CD4-positive, alpha-beta T cell (primary cell): Measurements from ENCODE around the gene EPB41L3. TPM values are rescaled to one million over a fixed set of nuclear protein-coding genes. Genes with fewer than 3 reads are reported as not detected.
A peak's percentile ranks its signal among the peaks of the same experiment; 100 is the strongest.

ENCODE experiments used
- ATAC-seq: fragments of 200-7000 bp; cut with Tn5 transposase; one replicate; pipeline ENCODE4 v1.10.0; 2022; ENCODE audit warnings: mild to moderate bottlenecking; ENCODE audit not compliant: poor library complexity
- CTCF ChIA-PET: fragments of 350-600 bp; sonication (Branson Sonifier 250); formaldehyde crosslinking; loops from one replicate; lab custom pipeline; 2021; ENCODE audit warnings: antibody characterized with exemption, inconsistent platforms; lab: Charles Lee
- POLR2A ChIA-PET: fragments of 350-600 bp; sonication (Branson Sonifier 250); formaldehyde crosslinking; loops from one replicate; lab custom pipeline; 2021; ENCODE audit warnings: antibody characterized with exemption, inconsistent platforms; lab: Charles Lee
- DNase-seq, 14 experiments: peaks; one replicate each; pipeline ENCODE4 v3.0.0-alpha.2; 2013 to 2020; ENCODE audit warnings: mixed read lengths in 2 of 14
- H3K27ac ChIP-seq, 2 donors: one replicate each; pipeline versions ENCODE4 v1.5.1 to v1.7.0; 2013; ENCODE audit warnings: low read length in 2 of 2, low read depth in 1 of 2, mild to moderate bottlenecking in 1 of 2
- H3K27me3 ChIP-seq, 2 experiments: 1 replicate in 1 of 2; 2 replicates in 1 of 2; pipeline versions ENCODE4 v1.6.1 to v1.7.0; 2013; ENCODE audit warnings: low read length in 2 of 2, control low read depth in 1 of 2, mild to moderate bottlenecking in 1 of 2, moderate library complexity in 1 of 2; ENCODE audit not compliant: insufficient read depth in 2 of 2, control insufficient read depth in 1 of 2
- H3K36me3 ChIP-seq: one replicate; pipeline ENCODE4 v1.6.1; 2013; ENCODE audit warnings: low read length, control low read depth; ENCODE audit not compliant: insufficient read depth
- H3K4me1 ChIP-seq: one replicate; pipeline ENCODE4 v1.6.1; 2013; ENCODE audit warnings: low read length, control low read depth; ENCODE audit not compliant: insufficient read depth
- H3K4me3 ChIP-seq: one replicate; pipeline ENCODE4 v1.5.1; 2013; ENCODE audit warnings: mild to moderate bottlenecking, low read length, moderate library complexity
- H3K9me3 ChIP-seq, 2 experiments: 1 replicate in 1 of 2; 2 replicates in 1 of 2; pipeline versions ENCODE4 v1.6.1 to v1.7.0; 2013; ENCODE audit warnings: low read length in 2 of 2, mild to moderate bottlenecking in 2 of 2, control low read depth in 1 of 2, moderate library complexity in 1 of 2; ENCODE audit not compliant: control insufficient read depth in 1 of 2, insufficient read depth in 1 of 2
- H3K27ac Mint-ChIP-seq: one replicate; pipeline ENCODE4 v1.8.0; 2020; ENCODE audit warnings: mixed read lengths
- H3K27me3 Mint-ChIP-seq: one replicate; pipeline ENCODE4 v1.8.0; 2021; ENCODE audit warnings: mixed read lengths
- H3K36me3 Mint-ChIP-seq: one replicate; pipeline ENCODE4 v1.8.0; 2021; ENCODE audit warnings: low read depth, mixed read lengths
- H3K4me1 Mint-ChIP-seq: one replicate; pipeline ENCODE4 v1.8.0; 2021; ENCODE audit warnings: low read depth, mixed read lengths
- H3K4me3 Mint-ChIP-seq: one replicate; pipeline ENCODE4 v1.8.0; 2020; ENCODE audit warnings: mild to moderate bottlenecking, mixed read lengths
- H3K9me3 Mint-ChIP-seq: one replicate; pipeline ENCODE4 v1.8.0; 2020; ENCODE audit warnings: mixed read lengths
- intact Hi-C, 2 experiments: fragments of 100-400 bp; cut with DNase I in 1 of 2; cut with micrococcal nuclease in 1 of 2; formaldehyde crosslinking; loops; one replicate each; pipeline versions ENCODE4 v1.15.1 to v1.9.0; 2023 to 2025; cut with DNase I, micrococcal nuclease
- total RNA-seq, 174 experiments: library from RNA in 2 of 174; stranded (reverse) in 2 of 174; gene quantifications; one replicate each; pipeline ENCODE4 v1.2.3 and lab custom pipeline; 2021 to 2026
- TF ChIP-seq, protein P1 (sequence below): fragments of 200-600 bp; IDR thresholded peaks from one replicate; pipeline ENCODE4 v1.8.0; 2022; ENCODE audit warnings: antibody characterized with exemption, mild to moderate bottlenecking

Gene EPB41L3
- total RNA-seq, 2 experiments from 2014 or later, result 10.9 to 11.2 TPM

DNA sequence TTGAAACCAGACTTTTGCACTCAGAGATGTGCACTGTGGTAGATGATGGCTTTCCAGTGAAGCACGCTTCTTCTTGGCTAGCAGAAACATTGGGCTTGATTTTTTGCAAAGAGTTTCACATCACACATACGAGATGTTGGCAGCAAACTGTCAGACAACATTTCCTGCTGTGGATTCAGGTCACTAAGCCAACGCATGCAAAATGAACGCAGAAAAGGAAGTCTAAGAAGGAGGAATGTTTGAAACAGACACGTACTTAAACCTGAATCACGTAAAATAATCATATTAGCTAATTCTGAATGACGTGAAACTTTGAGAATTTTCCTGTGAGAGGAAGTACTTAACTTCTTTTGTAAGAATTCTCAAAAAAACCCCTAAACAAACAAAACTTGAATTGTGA lies 88.1 kb downstream of the EPB41L3 start:
- peak overlapping the region; percentile 62 for H3K4me3 Mint-ChIP-seq
- no peaks in the 10 kb centered on the region for H3K36me3 Mint-ChIP-seq
- H3K9me3 ChIP-seq, result no peaks in the 10 kb centered on the region
- peaks cover 4% of the 10 kb centered on the region for H3K27me3 Mint-ChIP-seq
- H3K27ac Mint-ChIP-seq, result peak overlapping the region; percentile 90
- peaks cover 5% of the 10 kb centered on the region for H3K4me1 ChIP-seq
- DNase-seq (peak in 4 of 14 experiments; percentile 12 to 64 (median 37)), ATAC-seq (peak; percentile 48)
- peaks cover 36% of the 10 kb centered on the region for H3K4me1 Mint-ChIP-seq
- no peaks in the 10 kb centered on the region for H3K9me3 Mint-ChIP-seq
- POLR2A ChIA-PET, result interaction anchor here (0.7 to 3.1 kb wide), 2 partner anchors 160 to 240 kb away, joined by 3 to 50 read pairs; partner anchors contain the start of gene ZBTB14
- H3K36me3 ChIP-seq, result no peaks in the 10 kb centered on the region
- TF ChIP-seq, protein P1, sequence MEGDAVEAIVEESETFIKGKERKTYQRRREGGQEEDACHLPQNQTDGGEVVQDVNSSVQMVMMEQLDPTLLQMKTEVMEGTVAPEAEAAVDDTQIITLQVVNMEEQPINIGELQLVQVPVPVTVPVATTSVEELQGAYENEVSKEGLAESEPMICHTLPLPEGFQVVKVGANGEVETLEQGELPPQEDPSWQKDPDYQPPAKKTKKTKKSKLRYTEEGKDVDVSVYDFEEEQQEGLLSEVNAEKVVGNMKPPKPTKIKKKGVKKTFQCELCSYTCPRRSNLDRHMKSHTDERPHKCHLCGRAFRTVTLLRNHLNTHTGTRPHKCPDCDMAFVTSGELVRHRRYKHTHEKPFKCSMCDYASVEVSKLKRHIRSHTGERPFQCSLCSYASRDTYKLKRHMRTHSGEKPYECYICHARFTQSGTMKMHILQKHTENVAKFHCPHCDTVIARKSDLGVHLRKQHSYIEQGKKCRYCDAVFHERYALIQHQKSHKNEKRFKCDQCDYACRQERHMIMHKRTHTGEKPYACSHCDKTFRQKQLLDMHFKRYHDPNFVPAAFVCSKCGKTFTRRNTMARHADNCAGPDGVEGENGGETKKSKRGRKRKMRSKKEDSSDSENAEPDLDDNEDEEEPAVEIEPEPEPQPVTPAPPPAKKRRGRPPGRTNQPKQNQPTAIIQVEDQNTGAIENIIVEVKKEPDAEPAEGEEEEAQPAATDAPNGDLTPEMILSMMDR, result no peak
- CTCF ChIA-PET, result no interaction called here
- intact Hi-C loops, result loop anchor here in 1 of 2 experiments (5.0 kb wide), 1 partner anchor 92 kb away; no protein-coding TSS in a partner anchor
- no peak overlapping the region for H3K27ac ChIP-seq
- no peak overlapping the region for H3K4me3 ChIP-seq
- no peaks in the 10 kb centered on the region for H3K27me3 ChIP-seq

DNA sequence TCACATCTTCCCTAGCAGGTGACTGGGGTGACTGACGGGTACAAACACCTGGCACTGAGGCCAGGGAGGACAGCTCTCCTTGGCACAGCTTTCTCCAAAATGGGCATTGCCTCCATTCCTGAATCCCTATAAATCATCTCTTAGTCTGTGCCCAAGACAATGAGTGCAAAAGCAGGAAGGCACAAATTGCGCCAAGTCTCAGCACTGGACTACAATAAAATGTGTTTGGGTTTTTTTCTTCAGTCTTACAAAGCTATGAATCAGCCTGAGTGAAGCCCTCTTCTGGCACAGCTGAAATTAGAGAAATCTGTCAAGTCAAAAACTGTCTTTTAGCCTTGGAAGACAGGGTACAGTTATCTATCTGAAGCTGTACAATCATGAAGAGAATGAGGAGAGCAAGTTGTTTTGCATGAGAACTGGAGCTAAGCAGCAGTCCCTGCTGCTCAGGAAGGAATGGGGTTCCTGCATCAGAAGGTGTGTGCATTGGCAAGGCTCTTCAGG lies 90.8 kb downstream of the EPB41L3 start:
- Mint-ChIP-seq H3K4me1 (peaks cover 28% of the 10 kb centered on the region), H3K36me3 (no peaks in the 10 kb centered on the region), H3K27ac (no peak overlapping the region), H3K9me3 (no peaks in the 10 kb centered on the region), H3K27me3 (peaks cover 4% of the 10 kb centered on the region), H3K4me3 (no peak overlapping the region)
- Histone ChIP-seq H3K4me1 (peaks cover 5% of the 10 kb centered on the region), H3K27ac (no peak overlapping the region), H3K9me3 (no peaks in the 10 kb centered on the region), H3K4me3 (no peak overlapping the region), H3K36me3 (no peaks in the 10 kb centered on the region), H3K27me3 (no peaks in the 10 kb centered on the region)
- POLR2A ChIA-PET, result interaction anchor here (1.0 kb wide), 1 partner anchor 158 kb away, joined by 3 read pairs; no protein-coding TSS in a partner anchor
- CTCF ChIA-PET, result no interaction called here
- intact Hi-C loops, result no loop called here
- ATAC-seq, result no peak
- TF ChIP-seq, protein P1, result no peak
- no peak for DNase-seq

DNA sequence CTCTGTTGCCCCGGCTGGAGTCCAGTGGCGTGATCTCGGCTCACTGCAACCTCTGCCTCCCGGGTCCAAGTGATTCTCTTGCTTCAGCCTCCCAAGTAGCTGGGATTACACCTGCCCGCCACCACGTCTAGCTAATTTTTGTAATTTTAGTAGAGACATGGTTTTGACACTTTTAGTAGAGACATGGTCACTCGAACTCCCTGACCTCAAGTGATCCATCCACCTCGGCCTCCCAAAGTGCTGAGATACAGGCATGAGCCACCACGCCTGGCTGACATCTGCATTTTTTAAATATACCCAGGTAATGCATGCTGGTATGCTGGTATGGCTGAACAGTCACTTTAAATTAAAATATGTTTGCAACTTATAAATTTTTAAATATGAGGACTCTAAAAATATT lies 91.9 kb downstream of the EPB41L3 start:
- Mint-ChIP-seq H3K4me3 (no peak overlapping the region), H3K36me3 (no peaks in the 10 kb centered on the region)
- CTCF ChIA-PET, result no interaction called here

More for the DNA sequence above, 91.9 kb downstream of the EPB41L3 start:
- Mint-ChIP-seq H3K27ac (no peak overlapping the region), H3K9me3 (no peaks in the 10 kb centered on the region), H3K4me1 (peaks cover 17% of the 10 kb centered on the region), H3K27me3 (peaks cover 4% of the 10 kb centered on the region)
- no peak for ATAC-seq
- POLR2A ChIA-PET, result no interaction called here
- Histone ChIP-seq H3K27me3 (no peaks in the 10 kb centered on the region), H3K27ac (no peak overlapping the region), H3K36me3 (no peaks in the 10 kb centered on the region), H3K4me3 (no peak overlapping the region), H3K4me1 (no peaks in the 10 kb centered on the region), H3K9me3 (no peaks in the 10 kb centered on the region)
- intact Hi-C loops, result no loop called here
- TF ChIP-seq, protein P1, result no peak
- no peak for DNase-seq
